ENCODE measurements around the gene NREP. TPM values are rescaled to one million over a fixed set of nuclear protein-coding genes. Genes with fewer than 3 reads are reported as not detected.

Gene NREP
- total and polyA plus RNA-seq, 2 experiments from 2014 or later = 177 to 263 TPM

DNA sequence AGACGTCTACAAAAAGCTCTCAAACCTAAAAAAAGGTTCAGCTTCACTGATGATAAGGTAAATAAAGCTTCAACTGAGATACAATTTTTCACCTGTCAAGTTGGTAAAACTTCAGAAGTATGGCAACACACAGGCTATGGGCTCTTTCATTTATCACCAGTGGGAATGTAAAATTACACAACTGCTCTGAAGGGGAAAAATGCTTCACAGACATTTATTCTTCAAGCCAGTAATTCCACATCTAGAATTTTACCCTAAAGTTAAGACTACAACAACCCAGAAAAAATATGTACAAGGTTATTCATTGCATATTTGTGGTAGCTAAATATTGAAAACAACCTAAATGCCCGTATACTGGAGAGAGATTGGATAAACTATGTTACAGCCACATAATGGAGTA is 48.1 kb upstream of the NREP start:
- Histone ChIP-seq H3K4me1 (ENCODE audit: insufficient read depth) (no peaks in the 10 kb centered on the region), H3K9me3 (ENCODE audit: low read depth) (no peaks in the 10 kb centered on the region), H3K4me3 (no peak overlapping the region), H3K79me2 (no peaks in the 10 kb centered on the region), H4K20me1 (ENCODE audit: insufficient read depth, poor library complexity, severe bottlenecking) (no peaks in the 10 kb centered on the region), H3K27ac (no peak overlapping the region), H3K36me3 (replicated peaks; ENCODE audit: insufficient read depth, low read depth) (no peaks in the 10 kb centered on the region), H3K9me2 (replicated peaks; ENCODE audit: insufficient read depth) (no peaks in the 10 kb centered on the region), H3K4me2 (no peak overlapping the region), H2AFZ (no peak overlapping the region), H3K27me3 (no peaks in the 10 kb centered on the region)
- 80% methylated on average over 2 of the region's 2 CpGs for WGBS (ENCODE audit: low lambda C conversion rate, missing lambda C conversion rate)
- DNase-seq (ENCODE audit: low spot score) = no peak
- TF ChIP-seq, protein P1, sequence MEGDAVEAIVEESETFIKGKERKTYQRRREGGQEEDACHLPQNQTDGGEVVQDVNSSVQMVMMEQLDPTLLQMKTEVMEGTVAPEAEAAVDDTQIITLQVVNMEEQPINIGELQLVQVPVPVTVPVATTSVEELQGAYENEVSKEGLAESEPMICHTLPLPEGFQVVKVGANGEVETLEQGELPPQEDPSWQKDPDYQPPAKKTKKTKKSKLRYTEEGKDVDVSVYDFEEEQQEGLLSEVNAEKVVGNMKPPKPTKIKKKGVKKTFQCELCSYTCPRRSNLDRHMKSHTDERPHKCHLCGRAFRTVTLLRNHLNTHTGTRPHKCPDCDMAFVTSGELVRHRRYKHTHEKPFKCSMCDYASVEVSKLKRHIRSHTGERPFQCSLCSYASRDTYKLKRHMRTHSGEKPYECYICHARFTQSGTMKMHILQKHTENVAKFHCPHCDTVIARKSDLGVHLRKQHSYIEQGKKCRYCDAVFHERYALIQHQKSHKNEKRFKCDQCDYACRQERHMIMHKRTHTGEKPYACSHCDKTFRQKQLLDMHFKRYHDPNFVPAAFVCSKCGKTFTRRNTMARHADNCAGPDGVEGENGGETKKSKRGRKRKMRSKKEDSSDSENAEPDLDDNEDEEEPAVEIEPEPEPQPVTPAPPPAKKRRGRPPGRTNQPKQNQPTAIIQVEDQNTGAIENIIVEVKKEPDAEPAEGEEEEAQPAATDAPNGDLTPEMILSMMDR (IDR thresholded peaks at IDR 0.05; ENCODE audit: poor library complexity) = no peak
- no peak for TF ChIP-seq EZH2phosphoT487 (IDR thresholded peaks at IDR 0.05; ENCODE audit: low read depth, severe bottlenecking, unreplicated experiment)
- TF ChIP-seq EZH2 (IDR thresholded peaks at IDR 0.05; ENCODE audit: borderline replicate concordance) = no peak

DNA sequence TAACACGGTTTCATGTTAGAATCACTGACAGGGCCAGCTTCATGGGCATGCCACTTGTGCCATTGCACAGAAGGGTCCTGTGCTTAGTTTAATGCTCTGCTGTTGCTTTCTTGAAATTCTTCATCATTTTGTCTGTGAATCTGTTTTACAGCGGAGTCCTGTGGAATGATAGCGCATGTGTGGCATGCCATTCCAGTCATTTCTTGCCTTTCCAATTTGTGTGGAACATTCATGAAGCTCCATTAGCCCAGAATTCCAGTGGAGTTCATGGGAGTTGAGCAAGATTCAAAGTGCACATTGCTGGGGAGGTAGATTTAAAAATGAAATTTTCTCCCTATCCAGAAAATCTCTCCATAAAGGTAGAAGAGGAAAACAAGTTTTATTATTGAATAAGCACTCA is 43.4 kb upstream of the NREP start:
- no peak overlapping the region for H3K27ac ChIP-seq
- no peaks in the 10 kb centered on the region for H3K9me3 ChIP-seq (ENCODE audit: low read depth)
- WGBS (ENCODE audit: low lambda C conversion rate, missing lambda C conversion rate) = 98% methylated on average over 3 of the region's 3 CpGs
- H3K4me2 ChIP-seq = no peak overlapping the region
- no peaks in the 10 kb centered on the region for H3K4me1 ChIP-seq (ENCODE audit: insufficient read depth)
- H4K20me1 ChIP-seq (ENCODE audit: insufficient read depth, poor library complexity, severe bottlenecking) = no peaks in the 10 kb centered on the region
- H3K36me3 ChIP-seq (replicated peaks; ENCODE audit: insufficient read depth, low read depth) = no peaks in the 10 kb centered on the region
- no peak overlapping the region for H3K4me3 ChIP-seq
- no peak overlapping the region for H2AFZ ChIP-seq
- H3K27me3 ChIP-seq = no peaks in the 10 kb centered on the region
- DNase-seq (ENCODE audit: low spot score) = no peak
- no peaks in the 10 kb centered on the region for H3K9me2 ChIP-seq (replicated peaks; ENCODE audit: insufficient read depth)
- no peak for TF ChIP-seq EZH2 (IDR thresholded peaks at IDR 0.05; ENCODE audit: borderline replicate concordance)
- no peak for TF ChIP-seq EZH2phosphoT487 (IDR thresholded peaks at IDR 0.05; ENCODE audit: low read depth, severe bottlenecking, unreplicated experiment)
- TF ChIP-seq, protein P1 (IDR thresholded peaks at IDR 0.05; ENCODE audit: poor library complexity) = no peak
- no peaks in the 10 kb centered on the region for H3K79me2 ChIP-seq

GRCh38 chr5:111795142-111795541 is 38.1 kb upstream of the NREP start:
- WGBS (ENCODE audit: low lambda C conversion rate, missing lambda C conversion rate) = 97% methylated on average over 1 of the region's 1 CpG
- no peak overlapping the region for H3K4me3 ChIP-seq
- no peaks in the 10 kb centered on the region for H4K20me1 ChIP-seq (ENCODE audit: insufficient read depth, poor library complexity, severe bottlenecking)
- no peak overlapping the region for H3K4me2 ChIP-seq
- no peaks in the 10 kb centered on the region for H3K4me1 ChIP-seq (ENCODE audit: insufficient read depth)
- no peaks in the 10 kb centered on the region for H3K79me2 ChIP-seq
- DNase-seq (ENCODE audit: low spot score) = no peak
- no peak for TF ChIP-seq EZH2phosphoT487 (IDR thresholded peaks at IDR 0.05; ENCODE audit: low read depth, severe bottlenecking, unreplicated experiment)
- no peak for TF ChIP-seq EZH2 (IDR thresholded peaks at IDR 0.05; ENCODE audit: borderline replicate concordance)
- TF ChIP-seq, protein P1 (IDR thresholded peaks at IDR 0.05; ENCODE audit: poor library complexity) = no peak
- no peaks in the 10 kb centered on the region for H3K36me3 ChIP-seq (replicated peaks; ENCODE audit: insufficient read depth, low read depth)
- no peaks in the 10 kb centered on the region for H3K9me2 ChIP-seq (replicated peaks; ENCODE audit: insufficient read depth)
- H2AFZ ChIP-seq = no peak overlapping the region
- no peaks in the 10 kb centered on the region for H3K9me3 ChIP-seq (ENCODE audit: low read depth)
- H3K27me3 ChIP-seq = no peaks in the 10 kb centered on the region
- no peak overlapping the region for H3K27ac ChIP-seq
